WTC11 (cell line): Measurements from ENCODE around the gene KRT86.

ENCODE experiments used
- ESRRA ChIP-seq: sonication (generic); formaldehyde crosslinking; IDR thresholded peaks from 2 replicates; pipeline ENCODE4 v1.8.1; 2022; ENCODE audit warnings: mild to moderate bottlenecking, missing genetic modification reagents, borderline replicate concordance
- JUN ChIP-seq: sonication (generic); formaldehyde crosslinking; IDR thresholded peaks from 2 replicates; pipeline ENCODE4 v1.8.0; 2023; ENCODE audit warnings: mild to moderate bottlenecking, missing genetic modification reagents
- OVOL2 ChIP-seq: fragments of 250-450 bp; sonication (Bioruptor Pico); IDR thresholded peaks from 2 replicates; pipeline ENCODE4 v1.9.0; 2021; ENCODE audit warnings: mild to moderate bottlenecking, borderline replicate concordance
- ZNF121 ChIP-seq: sonication (generic); formaldehyde crosslinking; IDR thresholded peaks from 2 replicates; pipeline ENCODE4 v1.8.0; 2023; ENCODE audit warnings: missing genetic modification reagents

GRCh38 chr12:52331039-52331438 is 56.6 kb downstream of the KRT86 start:
- TF ChIP-seq ESRRA (CRISPR knock-in tag): no peak
- TF ChIP-seq OVOL2 (CRISPR knock-in tag): no peak
- TF ChIP-seq ZNF121 (CRISPR knock-in tag): no peak
- TF ChIP-seq JUN (CRISPR knock-in tag): no peak
